Right atrium auricular region (tissue), 2 donors: ENCODE measurements around the gene C2orf42. TPM values are rescaled to one million over a fixed set of nuclear protein-coding genes. Genes with fewer than 3 reads are reported as not detected.

Source experiments
- DNase-seq: peaks from one replicate; pipeline ENCODE4 v3.0.0-alpha.2; 2019; ENCODE audit warnings: low spot score
- H3K27ac ChIP-seq, 2 donors: fragments of 200-600 bp; sonication (generic); 1 replicate in 1 of 2; 2 replicates in 1 of 2; pipeline ENCODE4 v1.5.1; 2016 to 2019
- H3K27me3 ChIP-seq, 2 donors: fragments of 200-600 bp; sonication (generic); one replicate each; pipeline versions ENCODE4 v1.5.1 to v1.6.0; 2017 to 2019
- H3K36me3 ChIP-seq: fragments of 200-600 bp; sonication (generic); one replicate; pipeline ENCODE4 v1.5.1; 2016
- H3K4me1 ChIP-seq, 2 donors: fragments of 200-600 bp; sonication (generic); one replicate each; pipeline versions ENCODE4 v1.5.1 to v1.6.0; 2017 to 2019
- H3K4me3 ChIP-seq, 2 donors: fragments of 200-600 bp; sonication (generic); 1 replicate in 1 of 2; 2 replicates in 1 of 2; pipeline ENCODE4 v1.5.1; 2017 to 2019; ENCODE audit warnings: mild to moderate bottlenecking in 1 of 2, moderate library complexity in 1 of 2
- H3K9me3 ChIP-seq, 2 donors: fragments of 200-600 bp; sonication (generic); one replicate each; pipeline ENCODE4 v1.5.1; 2019
- total RNA-seq, 2 donors: library from RNA; depleted of rRNA; stranded (reverse); fragments of >200 nt; gene quantifications; one replicate each; pipeline ENCODE4 v1.1.0, GENCODE V29; 2016
- TF ChIP-seq, protein P1 (sequence below), 2 donors: fragments of 200-600 bp; sonication (generic); IDR thresholded peaks; one replicate each; pipeline ENCODE4 v1.5.1; 2019; ENCODE audit warnings: antibody characterized with exemption in 2 of 2

C2orf42 gene
- total RNA-seq, 2 donors from 2014 or later, result 9.6 to 9.9 TPM

DNA sequence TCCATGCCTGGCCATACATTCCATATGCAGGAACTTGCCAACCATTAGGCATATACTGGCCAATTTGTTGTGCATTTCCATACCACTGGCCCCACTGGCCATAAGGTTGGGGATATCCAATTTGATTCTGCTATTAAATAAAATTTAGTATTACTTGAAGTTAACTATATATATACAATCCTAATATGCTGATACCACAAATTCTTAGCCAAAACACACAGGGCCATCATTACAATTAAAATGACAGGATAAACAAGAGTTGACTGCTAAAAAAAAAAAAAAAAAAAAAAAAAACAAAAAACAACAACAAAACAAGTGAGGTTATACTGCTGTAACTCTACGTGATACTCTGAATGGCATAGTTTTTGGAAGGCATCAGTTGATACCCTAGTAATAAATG lies 23.5 kb upstream of the C2orf42 start:
- Histone ChIP-seq H3K27me3 (no peaks in the 10 kb centered on the region), H3K4me3 (no peak overlapping the region), H3K4me1 (no peaks in the 10 kb centered on the region), H3K27ac (no peak overlapping the region), H3K36me3 (peaks cover 70% of the 10 kb centered on the region), H3K9me3 (no peaks in the 10 kb centered on the region)
- TF ChIP-seq, protein P1, sequence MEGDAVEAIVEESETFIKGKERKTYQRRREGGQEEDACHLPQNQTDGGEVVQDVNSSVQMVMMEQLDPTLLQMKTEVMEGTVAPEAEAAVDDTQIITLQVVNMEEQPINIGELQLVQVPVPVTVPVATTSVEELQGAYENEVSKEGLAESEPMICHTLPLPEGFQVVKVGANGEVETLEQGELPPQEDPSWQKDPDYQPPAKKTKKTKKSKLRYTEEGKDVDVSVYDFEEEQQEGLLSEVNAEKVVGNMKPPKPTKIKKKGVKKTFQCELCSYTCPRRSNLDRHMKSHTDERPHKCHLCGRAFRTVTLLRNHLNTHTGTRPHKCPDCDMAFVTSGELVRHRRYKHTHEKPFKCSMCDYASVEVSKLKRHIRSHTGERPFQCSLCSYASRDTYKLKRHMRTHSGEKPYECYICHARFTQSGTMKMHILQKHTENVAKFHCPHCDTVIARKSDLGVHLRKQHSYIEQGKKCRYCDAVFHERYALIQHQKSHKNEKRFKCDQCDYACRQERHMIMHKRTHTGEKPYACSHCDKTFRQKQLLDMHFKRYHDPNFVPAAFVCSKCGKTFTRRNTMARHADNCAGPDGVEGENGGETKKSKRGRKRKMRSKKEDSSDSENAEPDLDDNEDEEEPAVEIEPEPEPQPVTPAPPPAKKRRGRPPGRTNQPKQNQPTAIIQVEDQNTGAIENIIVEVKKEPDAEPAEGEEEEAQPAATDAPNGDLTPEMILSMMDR (IDR thresholded peaks at IDR 0.05), result no peak
- DNase-seq, result no peak

GRCh38 chr2:70212298-70212932 lies 21.6 kb upstream of the C2orf42 start:
- Histone ChIP-seq H3K36me3 (peaks cover 50% of the 10 kb centered on the region), H3K27me3 (no peaks in the 10 kb centered on the region), H3K9me3 (no peaks in the 10 kb centered on the region), H3K4me3 (no peak overlapping the region), H3K27ac (no peak overlapping the region), H3K4me1 (no peaks in the 10 kb centered on the region)
- TF ChIP-seq, protein P1 (IDR thresholded peaks at IDR 0.05), result no peak
- no peak for DNase-seq

DNA sequence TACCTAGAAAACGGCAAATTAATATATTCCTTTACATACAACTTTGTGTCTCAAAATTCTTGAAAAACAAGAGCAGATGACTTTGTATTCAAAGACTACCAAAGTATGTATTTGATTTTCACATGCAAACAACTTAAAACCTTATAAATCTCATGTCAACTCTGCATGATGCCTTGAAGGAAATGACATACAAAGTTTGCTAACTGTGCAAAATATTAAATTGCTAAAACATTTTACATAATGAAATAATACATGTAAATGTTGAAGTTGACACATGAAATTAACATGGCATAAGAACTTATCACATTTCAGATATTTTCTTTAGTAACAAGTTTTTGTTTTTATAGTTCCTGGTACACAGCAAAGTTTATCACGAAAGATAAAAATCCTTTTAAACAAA lies 20.8 kb upstream of the C2orf42 start:
- TF ChIP-seq, protein P1 (IDR thresholded peaks at IDR 0.05), result no peak
- no peak overlapping the region for H3K4me3 ChIP-seq

DNA sequence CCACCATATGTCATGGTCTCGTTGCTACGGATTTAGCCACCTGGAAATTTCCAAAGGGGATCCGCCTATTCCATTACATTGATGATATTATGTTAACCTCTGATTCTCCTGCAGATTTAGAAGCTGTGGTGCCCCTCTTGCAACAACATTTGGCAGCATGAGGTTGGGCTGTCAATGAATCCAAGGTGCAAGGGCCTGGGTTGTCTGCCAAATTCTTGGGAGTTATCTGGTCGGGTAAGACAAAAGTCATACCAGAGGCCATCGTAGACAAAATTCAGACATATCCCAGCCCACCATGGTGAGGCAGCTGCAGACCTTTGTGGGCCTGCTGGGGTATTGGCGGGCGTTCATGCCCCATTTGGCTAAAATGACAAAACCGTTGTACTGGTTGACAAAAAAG lies 13.6 kb upstream of the C2orf42 start:
- no peaks in the 10 kb centered on the region for H3K36me3 ChIP-seq
- TF ChIP-seq, protein P1 (IDR thresholded peaks at IDR 0.05), result no peak
- no peaks in the 10 kb centered on the region for H3K9me3 ChIP-seq

More for the DNA sequence above, 20.8 kb upstream of the C2orf42 start:
- no peaks in the 10 kb centered on the region for H3K27me3 ChIP-seq
- no peak for DNase-seq
- peaks cover 42% of the 10 kb centered on the region for H3K36me3 ChIP-seq
- no peaks in the 10 kb centered on the region for H3K4me1 ChIP-seq
- no peaks in the 10 kb centered on the region for H3K9me3 ChIP-seq
- no peak overlapping the region for H3K27ac ChIP-seq

DNA sequence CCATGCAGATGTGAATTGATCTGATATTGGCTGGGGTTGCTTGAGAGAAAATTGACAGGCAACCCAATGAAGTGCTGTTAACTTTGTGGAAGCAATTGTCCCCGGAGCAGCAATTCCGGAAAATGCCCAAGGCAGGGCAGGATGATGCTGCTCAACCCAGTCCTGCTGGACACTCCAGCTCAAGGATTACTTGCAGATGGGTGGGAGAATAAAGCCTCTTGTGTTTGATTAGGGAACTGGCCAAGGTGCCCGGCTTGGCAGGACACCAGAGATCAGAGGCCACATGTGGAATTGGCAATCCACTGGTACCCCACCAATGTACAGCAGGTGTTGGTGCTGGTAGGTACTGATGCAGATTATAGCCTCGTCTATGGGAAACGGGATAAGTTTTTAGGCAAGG lies 12.3 kb upstream of the C2orf42 start:
- no peaks in the 10 kb centered on the region for H3K4me1 ChIP-seq
- no peak overlapping the region for H3K4me3 ChIP-seq
- no peaks in the 10 kb centered on the region for H3K9me3 ChIP-seq
- H3K36me3 ChIP-seq, result no peaks in the 10 kb centered on the region
- no peak for DNase-seq
- H3K27me3 ChIP-seq, result no peaks in the 10 kb centered on the region
- TF ChIP-seq, protein P1 (IDR thresholded peaks at IDR 0.05), result no peak
- no peak overlapping the region for H3K27ac ChIP-seq

More for the DNA sequence above, 13.6 kb upstream of the C2orf42 start:
- Histone ChIP-seq H3K4me1 (no peaks in the 10 kb centered on the region), H3K4me3 (no peak overlapping the region), H3K27ac (no peak overlapping the region), H3K27me3 (no peaks in the 10 kb centered on the region)
- DNase-seq, result no peak
